TTC549 (cell line): ENCODE results near the gene KRI1.

ENCODE experiments used
- FAIRE-seq: peaks from 2 replicates; lab custom pipeline; 2012; peaks lifted over from hg19 to GRCh38; lab: Jason Lieb, UNC

KRI1 gene

GRCh38 chr19:10565567-10566407 lies at the start of gene KRI1:
TSS of gene KRI1 (minus strand) at chr19:10566010. CDS start at chr19:10565999, 11 bp downstream.
- FAIRE-seq, result no peak

DNA sequence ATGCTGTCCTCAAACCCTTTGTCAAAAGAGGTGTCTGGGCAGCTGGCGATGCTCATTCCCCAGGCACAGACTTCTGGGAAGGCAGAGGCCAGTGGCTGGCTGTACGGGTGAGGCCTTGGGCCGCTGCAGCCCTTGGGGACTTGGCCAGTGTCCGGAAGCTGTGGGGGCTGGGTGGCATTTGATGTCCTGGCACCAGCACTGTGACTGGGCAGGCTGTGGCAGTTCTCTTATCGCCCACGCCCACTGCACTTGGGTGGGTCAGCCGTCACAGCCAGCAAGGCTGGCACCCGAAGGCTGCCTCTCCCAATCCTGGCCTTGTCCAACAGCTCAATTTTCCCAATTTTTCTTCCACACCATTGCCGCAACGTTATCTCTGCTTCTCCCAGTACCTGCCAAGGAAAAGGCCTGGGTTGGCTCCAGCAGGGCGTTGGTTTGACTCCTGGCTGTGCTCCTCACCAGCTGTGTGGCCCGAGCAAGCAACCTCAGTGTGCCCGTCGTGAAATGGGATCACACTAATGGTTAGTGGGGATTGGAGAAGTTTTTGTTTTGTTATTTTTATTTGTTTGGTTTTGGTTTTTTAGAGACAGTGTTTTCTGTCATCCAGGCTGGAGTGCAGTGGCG lies 46.8 kb upstream of the KRI1 start:
- FAIRE-seq, result no peak

DNA sequence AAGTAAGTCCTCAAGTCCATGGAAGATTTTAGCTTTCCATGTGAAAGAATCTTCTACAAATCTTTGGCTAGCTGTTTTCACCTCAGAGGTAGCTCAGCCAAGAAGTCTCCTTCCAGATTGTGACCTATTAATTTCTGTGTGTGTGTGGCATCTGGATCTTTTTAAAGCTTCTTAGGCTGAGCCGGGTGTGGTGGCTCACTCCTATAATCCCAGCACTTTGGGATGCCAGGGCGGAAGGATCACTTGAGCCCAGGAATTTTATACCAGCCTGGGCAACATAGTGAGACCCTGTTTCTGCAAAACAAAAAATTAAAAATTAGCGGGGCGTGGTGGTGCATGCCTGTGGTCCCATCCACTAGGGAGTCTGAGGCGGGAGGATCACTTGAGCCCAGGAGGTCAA lies 46.1 kb upstream of the KRI1 start:
- no peak for FAIRE-seq

DNA sequence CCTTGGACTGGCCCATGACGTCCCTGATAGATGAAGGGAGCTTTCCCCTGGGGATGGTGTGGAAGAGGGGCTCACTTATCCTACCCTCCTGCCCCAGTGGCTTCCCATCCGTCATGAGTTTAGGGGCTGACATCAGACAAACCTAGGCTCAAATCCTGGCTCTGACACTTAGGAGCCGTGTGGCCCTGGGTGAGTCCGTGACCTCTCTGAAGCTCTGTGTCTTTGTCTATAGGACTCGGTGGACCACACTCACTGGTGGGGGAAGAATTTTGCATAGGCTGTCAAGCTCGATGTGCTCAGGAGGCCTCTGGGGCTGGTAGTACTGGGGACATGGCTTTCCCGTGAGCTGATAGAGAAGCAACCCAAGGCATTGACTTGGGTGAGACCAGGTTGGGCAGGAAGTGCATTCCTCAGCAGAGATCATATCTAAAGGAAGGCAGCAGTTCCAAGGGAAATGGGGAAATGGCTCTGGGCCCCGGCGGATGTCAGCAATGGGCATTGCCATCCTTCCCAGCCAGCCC lies 38.7 kb upstream of the KRI1 start:
- no peak for FAIRE-seq

DNA sequence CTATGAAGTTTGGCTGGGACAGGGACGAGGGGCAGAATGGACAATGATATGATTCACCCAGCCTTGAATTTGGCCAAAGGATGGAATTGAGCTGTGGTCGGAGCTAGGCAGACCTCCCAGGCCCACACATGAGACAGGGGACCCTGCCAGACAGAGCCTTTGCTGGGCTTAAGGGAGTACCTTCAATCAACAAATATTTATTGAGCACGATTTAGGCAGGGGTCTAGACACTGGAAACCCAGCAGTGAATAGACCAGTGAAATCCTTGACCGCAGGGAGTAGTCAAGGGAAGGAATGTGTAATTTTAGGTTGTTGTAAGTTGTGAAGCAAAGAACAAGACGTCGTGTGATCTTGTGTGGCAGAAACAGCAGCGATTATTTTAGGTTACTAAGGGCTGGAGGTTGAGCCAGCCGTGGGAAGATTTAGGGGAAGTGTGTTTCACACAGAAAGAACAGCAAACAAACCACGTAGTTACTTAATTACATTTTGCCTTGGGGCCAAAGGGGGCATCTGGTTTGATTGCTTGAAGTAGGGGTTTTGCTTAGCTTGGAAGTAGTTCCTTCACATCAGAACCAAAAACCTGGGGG lies 38.2 kb upstream of the KRI1 start:
- FAIRE-seq, result no peak

GRCh38 chr19:10603084-10603872 lies 37.5 kb upstream of the KRI1 start:
- no peak for FAIRE-seq

DNA sequence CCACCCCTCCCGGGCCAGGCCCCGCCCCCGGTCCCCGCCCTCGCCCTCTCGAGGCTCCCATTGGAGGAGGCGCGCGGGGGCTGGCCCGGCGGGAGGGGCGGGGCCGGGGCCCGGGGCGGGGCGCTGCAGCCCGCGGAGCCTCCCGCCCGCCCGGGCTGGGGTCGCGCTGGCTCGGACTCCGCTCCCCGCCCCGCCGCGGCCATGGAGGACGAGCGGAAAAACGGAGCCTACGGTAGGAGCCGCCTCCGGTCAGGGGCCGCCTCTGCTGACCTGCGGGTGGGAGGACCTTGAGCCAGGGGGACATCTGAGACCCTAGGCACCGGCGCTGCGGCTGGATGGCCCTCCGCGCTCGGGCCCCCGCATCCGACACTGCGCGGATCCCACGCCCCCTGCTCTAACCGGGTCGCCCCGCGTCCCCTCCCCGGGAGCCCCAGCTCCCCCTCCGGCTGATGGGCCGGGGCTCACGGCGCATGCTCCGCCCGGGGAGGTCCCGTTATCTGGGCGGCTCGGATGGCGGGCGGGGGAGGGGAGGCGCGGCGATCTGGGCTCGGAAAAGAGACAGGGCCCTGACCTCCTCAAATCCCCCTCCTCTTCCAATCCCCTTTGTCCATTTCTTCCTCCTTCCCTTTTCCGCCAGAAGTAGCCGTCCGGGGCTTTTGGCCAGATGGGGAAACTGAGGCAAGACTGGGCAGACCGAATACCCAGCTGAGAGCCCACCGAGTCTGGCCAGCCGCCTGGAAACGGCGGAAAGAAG lies 36.7 kb upstream of the KRI1 start:
- no peak for FAIRE-seq

GRCh38 chr19:10601999-10602329 lies 36.2 kb upstream of the KRI1 start:
- no peak for FAIRE-seq

DNA sequence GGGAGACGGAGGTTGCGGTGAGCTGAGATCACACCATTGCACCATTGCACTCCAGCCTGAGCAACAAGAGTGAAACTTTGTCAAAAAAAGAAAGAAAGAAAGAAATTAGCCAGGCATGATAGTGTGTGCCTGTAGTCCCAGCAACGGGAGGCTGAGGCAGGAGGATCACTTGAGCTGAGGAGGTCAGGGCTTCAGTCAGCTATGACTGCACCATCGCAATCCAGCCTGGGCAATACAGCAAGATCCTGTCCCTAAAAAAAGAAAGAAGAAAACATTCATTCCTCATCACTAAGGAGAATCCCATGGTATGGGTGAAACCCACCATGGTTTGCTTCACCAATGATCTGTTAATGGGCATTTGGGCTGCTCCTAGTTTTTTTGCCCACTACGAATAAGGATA lies 34.3 kb upstream of the KRI1 start:
- no peak for FAIRE-seq

GRCh38 chr19:10593820-10594637 lies 28.2 kb upstream of the KRI1 start:
- no peak for FAIRE-seq

DNA sequence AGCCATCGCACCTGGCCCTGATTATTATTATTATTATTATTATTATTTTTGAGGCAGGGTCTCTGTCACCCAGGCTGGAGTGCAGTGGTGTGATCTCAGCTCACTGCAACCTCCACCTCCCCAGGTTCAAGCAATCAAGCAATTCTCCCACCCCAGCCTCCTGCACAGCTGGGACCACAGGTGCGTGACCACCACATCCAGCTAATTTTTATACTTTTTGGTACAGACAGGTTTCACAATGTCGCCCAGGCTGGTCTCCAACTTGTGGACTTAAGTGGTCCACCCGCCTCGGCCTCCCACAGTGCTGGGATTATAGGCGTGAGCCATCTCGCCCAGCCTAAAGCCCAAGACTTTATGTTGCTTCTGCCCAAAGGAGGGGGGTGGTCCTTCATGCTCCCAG lies 27.3 kb upstream of the KRI1 start:
- no peak for FAIRE-seq

- FAIRE-seq, result no peak
These were observed 22.0 kb upstream of the KRI1 start for GRCh38 chr19:10587839-10588150.

DNA sequence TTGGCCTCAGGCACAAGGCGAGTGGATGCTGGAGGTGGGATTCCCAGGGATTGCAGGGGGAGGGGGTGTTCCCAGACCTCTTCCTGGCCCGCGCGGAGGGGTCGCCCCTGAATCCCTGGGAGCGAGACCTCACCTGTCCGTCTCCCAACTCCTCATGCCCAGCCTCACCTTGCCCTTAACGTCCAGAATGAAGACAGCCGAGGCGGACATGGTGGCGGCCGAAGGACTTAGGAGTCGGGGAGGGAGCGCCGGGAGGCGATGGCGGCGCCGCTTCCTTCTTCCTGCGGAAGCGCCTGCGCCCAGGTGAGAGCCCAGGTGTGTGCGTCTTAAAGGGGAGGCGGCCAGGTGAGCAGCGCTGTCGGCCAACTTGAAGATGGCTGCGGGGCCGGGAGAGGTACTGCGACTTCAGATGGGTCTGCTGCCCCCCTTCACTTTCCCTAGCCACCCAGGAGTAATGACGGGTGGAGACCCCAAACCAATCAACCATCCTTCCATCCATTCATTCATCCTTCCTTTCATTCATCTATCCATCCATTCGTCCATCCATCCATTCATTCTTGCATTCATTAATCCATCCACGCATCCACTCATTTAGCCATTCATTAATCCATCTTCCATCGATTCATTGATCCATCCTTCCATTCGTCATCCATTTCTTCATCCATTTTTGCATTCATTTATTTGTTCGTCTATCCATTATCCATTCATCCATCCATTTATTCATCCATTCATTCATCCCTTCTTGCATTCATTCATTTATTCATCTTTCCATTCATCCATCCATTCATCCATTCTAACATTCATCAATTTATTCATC lies 21.4 kb upstream of the KRI1 start, which contains the start of gene AP1M2:
AP1M2 (minus strand) TSS at position 291 of the 817 bp plus-strand sequence; CDS start at position 210, 81 bp downstream.
- no peak for FAIRE-seq

DNA sequence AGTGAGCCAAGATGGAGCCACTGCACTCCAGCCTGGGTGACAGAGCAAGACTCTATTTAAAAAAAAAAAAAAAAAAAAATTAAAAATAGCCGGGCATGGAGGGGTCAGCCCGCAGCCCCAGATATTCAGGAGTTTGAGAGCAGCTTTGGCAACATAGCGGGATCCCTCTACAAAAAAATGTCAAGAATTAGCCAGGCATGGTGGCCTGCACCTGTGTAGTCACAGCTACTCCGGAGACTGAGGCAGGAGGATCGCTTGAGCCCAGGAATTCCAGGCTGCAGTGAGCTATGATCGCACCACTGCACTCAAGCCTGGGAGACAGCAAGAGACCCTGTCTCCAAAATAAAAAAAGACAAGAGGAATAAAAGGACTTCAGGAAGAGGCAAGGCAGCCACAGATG lies 20.6 kb upstream of the KRI1 start:
- FAIRE-seq, result no peak

DNA sequence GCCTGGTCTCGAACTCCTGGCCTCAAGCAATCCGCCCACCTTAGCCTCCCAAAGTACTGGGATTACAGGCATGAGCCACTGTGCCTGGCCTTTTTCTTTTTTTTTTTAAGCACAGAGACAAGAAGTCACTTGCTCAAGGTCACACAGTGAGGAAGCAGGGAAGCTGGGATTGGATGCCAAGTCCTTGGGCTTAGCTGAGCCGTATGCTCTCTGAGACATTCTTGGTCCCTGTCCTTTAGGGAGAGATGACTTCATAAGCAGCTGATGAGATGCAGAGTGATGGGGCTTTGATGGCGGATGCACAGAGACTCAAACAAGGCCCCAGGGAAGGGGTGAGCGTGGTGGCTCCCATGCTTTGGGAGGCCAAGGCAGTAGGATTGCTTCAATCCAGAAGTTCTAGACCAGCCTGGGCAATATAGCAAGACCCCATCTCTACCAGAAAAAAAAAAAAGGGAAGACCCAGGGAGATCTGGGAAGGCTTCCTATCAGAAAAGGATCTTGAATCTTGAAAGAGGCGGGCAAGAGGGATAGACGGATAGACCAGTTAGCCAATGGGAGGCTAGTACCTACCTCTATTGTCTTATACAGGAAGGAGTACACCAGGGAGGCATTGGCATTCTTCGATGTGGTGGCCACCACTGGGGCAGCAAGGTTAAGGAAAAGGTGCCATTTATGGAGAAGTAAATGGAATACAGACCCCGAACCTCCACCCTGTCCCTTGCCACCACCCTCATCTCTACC lies 17.4 kb upstream of the KRI1 start:
- FAIRE-seq, result no peak

DNA sequence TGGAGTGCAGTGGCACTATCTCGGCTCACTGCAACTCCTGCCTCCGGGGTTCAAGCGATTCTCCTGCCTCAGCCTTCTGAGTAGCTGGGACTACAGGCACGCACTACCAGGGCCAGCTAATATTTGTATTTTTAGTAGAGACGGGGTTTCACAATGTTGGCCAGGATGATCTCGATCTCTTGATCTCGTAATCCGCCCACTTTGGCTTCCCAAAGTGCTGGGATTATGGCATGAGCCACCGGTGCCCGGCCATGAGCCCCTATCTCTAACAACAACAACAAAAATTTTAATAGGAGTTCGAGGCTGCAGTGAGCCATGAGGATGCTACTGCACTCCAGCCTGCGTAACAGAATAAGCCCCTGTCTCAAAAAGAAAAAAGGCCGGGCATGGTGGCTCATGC lies 16.3 kb upstream of the KRI1 start:
- no peak for FAIRE-seq

DNA sequence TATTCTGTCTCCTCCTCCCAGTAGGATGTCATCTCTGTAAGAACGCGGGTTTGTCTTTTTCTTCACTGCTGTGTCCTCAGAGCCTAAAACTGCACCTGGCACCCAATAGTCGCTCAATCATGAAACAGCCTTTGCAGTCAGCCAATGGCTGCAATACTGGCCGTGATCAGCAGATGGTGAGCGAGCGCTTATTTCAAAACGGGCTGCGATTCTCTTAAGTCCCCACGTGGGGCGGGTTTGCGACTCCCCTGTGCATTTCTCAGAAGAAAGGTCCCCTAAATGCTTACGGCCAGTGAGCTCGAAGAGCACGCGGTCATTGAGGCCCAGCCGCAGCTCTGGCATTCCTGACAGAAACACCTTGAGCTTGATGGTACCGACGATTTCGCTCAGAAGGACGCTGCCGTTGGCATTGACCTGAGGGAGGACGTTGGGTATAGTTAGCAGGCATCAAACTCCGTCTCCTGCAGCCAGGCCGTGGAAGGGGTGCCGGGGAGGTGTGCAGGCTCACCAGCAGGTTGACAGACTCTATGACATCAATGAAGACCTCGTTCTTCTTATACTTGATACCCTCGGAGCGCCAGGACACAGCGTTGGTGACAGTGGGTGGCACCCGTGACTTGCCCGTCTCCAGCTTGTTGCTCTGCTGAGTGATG lies 15.3 kb upstream of the KRI1 start:
- FAIRE-seq, result peak; percentile 58

DNA sequence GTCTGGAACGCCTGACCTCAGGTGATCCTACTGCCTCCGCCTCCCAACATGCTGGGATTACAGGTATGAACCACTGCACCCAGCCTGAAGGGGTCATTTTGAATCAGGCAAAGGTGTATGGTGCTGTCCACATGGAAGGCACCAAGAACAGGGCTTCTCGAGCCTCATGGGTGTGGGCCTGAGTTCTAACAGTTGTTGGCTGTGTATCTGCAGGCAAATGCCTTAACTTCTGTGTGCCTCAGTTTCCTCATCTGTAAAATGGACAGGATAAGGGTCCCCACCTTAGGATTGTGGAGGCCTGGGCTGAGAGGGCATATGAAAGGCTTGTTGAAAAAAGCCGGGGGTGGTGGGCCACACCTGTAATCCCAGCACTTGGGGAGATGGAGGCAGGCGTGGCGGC lies 12.1 kb upstream of the KRI1 start:
- FAIRE-seq, result no peak
